GM20000 (cell line): ENCODE data around the gene VEPH1.

Source experiments
- DNase-seq: peaks from one replicate; pipeline ENCODE4 v3.0.0; 2012; ENCODE audit warnings: low spot score
- CTCF ChIP-seq: IDR thresholded peaks from 2 replicates; pipeline ENCODE4 v1.5.1; 2012; ENCODE audit warnings: mild to moderate bottlenecking, control low read depth; ENCODE audit errors: extremely low read depth, missing control alignments

Gene VEPH1

GRCh38 chr3:157502916-157503595 lies at the start of gene VEPH1:
TSS of gene VEPH1 (minus strand) at chr3:157503416. CDS start at chr3:157495349, 8,067 bp downstream.
- DNase-seq, result no peak
- TF ChIP-seq CTCF, result no peak

- no peak for TF ChIP-seq CTCF
- no peak for DNase-seq
Observed at GRCh38 chr3:157551961-157552360, 48.7 kb upstream of the VEPH1 start.

- TF ChIP-seq CTCF, result no peak
- DNase-seq, result no peak
Observed at GRCh38 chr3:157549498-157549897, 46.3 kb upstream of the VEPH1 start.

- no peak for TF ChIP-seq CTCF
- no peak for DNase-seq
Observed at GRCh38 chr3:157544501-157545130, 41.4 kb upstream of the VEPH1 start.

- no peak for TF ChIP-seq CTCF
- no peak for DNase-seq
Observed at GRCh38 chr3:157543501-157544035, 40.4 kb upstream of the VEPH1 start.

- TF ChIP-seq CTCF, result no peak
- DNase-seq, result no peak
Observed at GRCh38 chr3:157542711-157543500, 39.7 kb upstream of the VEPH1 start.
